Measurements from ENCODE around the gene IPO4.
A peak's percentile ranks its signal among the peaks of the same experiment; 100 is the strongest.
"Not testable (repeated sequence)": the region's sequence is repeated elsewhere in the genome, so short reads cannot be mapped to it uniquely, and the experiment has no call there.

Gene IPO4

GRCh38 chr14:24231263-24232120 is 42.9 kb upstream of the IPO4 start:
- in situ Hi-C loops (cut with HindIII; ENCODE audit: low pct_unique_long_range_greater_than_20kb, low sequenced_read_pairs), result no loop called here
- no peak for DNase-seq (ENCODE audit: low read depth in 1 of 2, low spot score in 1 of 2)
- TF ChIP-seq JUND (IDR thresholded peaks at IDR 0.05; ENCODE audit: low read depth), result no peak

GRCh38 chr14:24228902-24229301 is 40.3 kb upstream of the IPO4 start:
- in situ Hi-C loops (cut with HindIII; ENCODE audit: low pct_unique_long_range_greater_than_20kb, low sequenced_read_pairs), result no loop called here
- TF ChIP-seq JUND (IDR thresholded peaks at IDR 0.05; ENCODE audit: low read depth), result no peak
- no peak for DNase-seq (ENCODE audit: low read depth in 1 of 2, low spot score in 1 of 2)

GRCh38 chr14:24226473-24226872 is 37.9 kb upstream of the IPO4 start:
- no peak for TF ChIP-seq JUND (IDR thresholded peaks at IDR 0.05; ENCODE audit: low read depth)
- no peak for DNase-seq (ENCODE audit: low read depth in 1 of 2, low spot score in 1 of 2)
- in situ Hi-C loops (cut with HindIII; ENCODE audit: low pct_unique_long_range_greater_than_20kb, low sequenced_read_pairs), result no loop called here

- in situ Hi-C loops (cut with HindIII; ENCODE audit: low pct_unique_long_range_greater_than_20kb, low sequenced_read_pairs), result no loop called here
- no peak for TF ChIP-seq JUND (IDR thresholded peaks at IDR 0.05; ENCODE audit: low read depth)
- no peak for DNase-seq (ENCODE audit: low read depth in 1 of 2, low spot score in 1 of 2)
Observed at GRCh38 chr14:24224618-24225071, 36.0 kb upstream of the IPO4 start.

GRCh38 chr14:24222987-24223386 is 34.4 kb upstream of the IPO4 start:
- in situ Hi-C loops (cut with HindIII; ENCODE audit: low pct_unique_long_range_greater_than_20kb, low sequenced_read_pairs); DNase-seq (ENCODE audit: low read depth in 1 of 2, low spot score in 1 of 2): not testable (repeated sequence)

GRCh38 chr14:24219521-24219920 is 30.9 kb upstream of the IPO4 start:
- TF ChIP-seq JUND (IDR thresholded peaks at IDR 0.05; ENCODE audit: low read depth), result no peak
- in situ Hi-C loops (cut with HindIII; ENCODE audit: low pct_unique_long_range_greater_than_20kb, low sequenced_read_pairs), result no loop called here

GRCh38 chr14:24219080-24219479 is 30.5 kb upstream of the IPO4 start:
- in situ Hi-C loops (cut with HindIII; ENCODE audit: low pct_unique_long_range_greater_than_20kb, low sequenced_read_pairs), result no loop called here
- TF ChIP-seq JUND (IDR thresholded peaks at IDR 0.05; ENCODE audit: low read depth), result no peak
- DNase-seq (ENCODE audit: low read depth in 1 of 2, low spot score in 1 of 2), result no peak

More at GRCh38 chr14:24219521-24219920, 30.9 kb upstream of the IPO4 start:
- DNase-seq (ENCODE audit: low read depth in 1 of 2, low spot score in 1 of 2), result no peak

- DNase-seq (ENCODE audit: low read depth in 1 of 2, low spot score in 1 of 2); in situ Hi-C loops (cut with HindIII; ENCODE audit: low pct_unique_long_range_greater_than_20kb, low sequenced_read_pairs): not testable (repeated sequence)
Observed at GRCh38 chr14:24216876-24217275, 28.3 kb upstream of the IPO4 start.

- in situ Hi-C loops (cut with HindIII; ENCODE audit: low pct_unique_long_range_greater_than_20kb, low sequenced_read_pairs), result no loop called here
- no peak for TF ChIP-seq JUND (IDR thresholded peaks at IDR 0.05; ENCODE audit: low read depth)
- no peak for DNase-seq (ENCODE audit: low read depth in 1 of 2, low spot score in 1 of 2)
Observed at GRCh38 chr14:24216345-24216699, 27.7 kb upstream of the IPO4 start.

GRCh38 chr14:24215495-24216344 is 27.1 kb upstream of the IPO4 start, which contains the start of gene MDP1:
TSS of gene MDP1 (minus strand) at chr14:24216066. CDS start at chr14:24215955, 111 bp downstream.
- TF ChIP-seq JUND (IDR thresholded peaks at IDR 0.05; ENCODE audit: low read depth), result no peak
- in situ Hi-C loops (cut with HindIII; ENCODE audit: low pct_unique_long_range_greater_than_20kb, low sequenced_read_pairs), result no loop called here
- DNase-seq (ENCODE audit: low read depth in 1 of 2, low spot score in 1 of 2), result peak; percentile 69 to 85

- in situ Hi-C loops (cut with HindIII; ENCODE audit: low pct_unique_long_range_greater_than_20kb, low sequenced_read_pairs), result no loop called here
- no peak for DNase-seq (ENCODE audit: low read depth in 1 of 2, low spot score in 1 of 2)
- no peak for TF ChIP-seq JUND (IDR thresholded peaks at IDR 0.05; ENCODE audit: low read depth)
Observed at GRCh38 chr14:24213866-24214662, 25.4 kb upstream of the IPO4 start.
